A549 treated with ZK216348 at 1 μM for 4 hours (cell line): ENCODE measurements around the gene ITGA8. TPM values are rescaled to one million over a fixed set of nuclear protein-coding genes. Genes with fewer than 3 reads are reported as not detected.

Experiments used
- total RNA-seq: library from RNA; stranded (reverse); fragments of 200-300 nt; extraction: Qiagen RNA extraction; gene quantifications from 5 replicates; pipeline ENCODE4 v1.2.3, GENCODE V29; 2022; ENCODE audit warnings: low read depth

Gene ITGA8
- 0.02 TPM in 1 of 5 replicates, not detected in the others for total RNA-seq

GRCh38 chr10:15719899-15720634, at the start of gene ITGA8:
Gene ITGA8, minus strand, starts transcription at chr10:15719922. Its CDS starts 151 bp downstream, at chr10:15719771.

Other genes starting within 250 kb of the ITGA8 start
- gene MINDY3, start 140.6 kb upstream of the ITGA8 start, total RNA-seq: 9.3 to 16.8 TPM (median 13.3 TPM) in 5 replicates